HG03135 (cell line): Measurements from ENCODE around the gene NUDCD3.

Experiments used
- ATAC-seq: cut with Tn5 transposase; IDR thresholded peaks from one replicate; pipeline ENCODE4 v1.9.1; 2021; ENCODE audit warnings: mild to moderate bottlenecking, moderate library complexity; ENCODE audit not compliant: unreplicated experiment

NUDCD3 gene

GRCh38 chr7:44373418-44373740 is 117.1 kb downstream of the NUDCD3 start:
- ATAC-seq: no peak

- ATAC-seq: no peak
Measured at GRCh38 chr7:44372560-44373417, 117.7 kb downstream of the NUDCD3 start.

- ATAC-seq: no peak
Measured at GRCh38 chr7:44368885-44369284, 121.6 kb downstream of the NUDCD3 start.

- ATAC-seq: no peak
Measured at GRCh38 chr7:44368455-44368854, 122.0 kb downstream of the NUDCD3 start.

- no peak for ATAC-seq
Measured at GRCh38 chr7:44367475-44368043, 122.9 kb downstream of the NUDCD3 start.

- no peak for ATAC-seq
Measured at GRCh38 chr7:44366986-44367385, 123.5 kb downstream of the NUDCD3 start.

- ATAC-seq: no peak
Measured at GRCh38 chr7:44353668-44354067, 136.8 kb downstream of the NUDCD3 start.

- no peak for ATAC-seq
Measured at GRCh38 chr7:44348851-44349781, 141.3 kb downstream of the NUDCD3 start.

GRCh38 chr7:44348300-44348699 is 142.2 kb downstream of the NUDCD3 start:
- ATAC-seq: no peak

- no peak for ATAC-seq
Measured at GRCh38 chr7:44347546-44348114, 142.8 kb downstream of the NUDCD3 start.

GRCh38 chr7:44346063-44346462 is 144.4 kb downstream of the NUDCD3 start:
- no peak for ATAC-seq

GRCh38 chr7:44341401-44341800 is 149.1 kb downstream of the NUDCD3 start:
- no peak for ATAC-seq

GRCh38 chr7:44338600-44338999 is 151.9 kb downstream of the NUDCD3 start:
- ATAC-seq: no peak

GRCh38 chr7:44336491-44336890 is 154.0 kb downstream of the NUDCD3 start:
- no peak for ATAC-seq

- no peak for ATAC-seq
Measured at GRCh38 chr7:44335184-44335583, 155.3 kb downstream of the NUDCD3 start.

- ATAC-seq: no peak
Measured at GRCh38 chr7:44334734-44335097, 155.7 kb downstream of the NUDCD3 start.

GRCh38 chr7:44333911-44334733 is 156.3 kb downstream of the NUDCD3 start:
- no peak for ATAC-seq

- no peak for ATAC-seq
Measured at GRCh38 chr7:44331682-44332081, 158.8 kb downstream of the NUDCD3 start.

- ATAC-seq: no peak
Measured at GRCh38 chr7:44330331-44330730, 160.1 kb downstream of the NUDCD3 start.

- no peak for ATAC-seq
Measured at GRCh38 chr7:44329888-44330287, 160.6 kb downstream of the NUDCD3 start.
